T-helper 2 cell treated with Interferon-gamma antibody and Interleukin-4, amounts not matched to agents 5 μg/mL and 100 μg/mL, for 36 hours (primary cell): Measurements from ENCODE around the gene ZNF462.

Experiments
- DNase-seq: peaks from one replicate; pipeline ENCODE4 v3.0.0; 2021; ENCODE audit warnings: low spot score
- H3K27ac Mint-ChIP-seq: one replicate; pipeline ENCODE4 v1.8.0; 2021; ENCODE audit warnings: mild to moderate bottlenecking, mixed read lengths
- H3K27me3 Mint-ChIP-seq: one replicate; pipeline ENCODE4 v1.8.0; 2021; ENCODE audit warnings: low read depth, mixed read lengths
- H3K36me3 Mint-ChIP-seq: one replicate; pipeline ENCODE4 v1.8.0; 2021; ENCODE audit warnings: low read depth, mixed read lengths
- H3K4me1 Mint-ChIP-seq: one replicate; pipeline ENCODE4 v1.8.0; 2021; ENCODE audit warnings: low read depth, mixed read lengths
- H3K4me3 Mint-ChIP-seq: one replicate; pipeline ENCODE4 v1.8.0; 2022; ENCODE audit warnings: mild to moderate bottlenecking, moderate library complexity, mixed read lengths
- H3K9me3 Mint-ChIP-seq: one replicate; pipeline ENCODE4 v1.8.0; 2021; ENCODE audit warnings: mixed read lengths

The ZNF462 gene

GRCh38 chr9:106960258-106960657 lies 97.3 kb downstream of the ZNF462 start:
- Mint-ChIP-seq H3K4me3 (no peak overlapping the region), H3K27me3 (peaks cover 3% of the 10 kb centered on the region), H3K27ac (no peak overlapping the region), H3K36me3 (no peaks in the 10 kb centered on the region), H3K4me1 (peaks cover 11% of the 10 kb centered on the region), H3K9me3 (no peaks in the 10 kb centered on the region)
- no peak for DNase-seq

GRCh38 chr9:106961623-106962022 lies 98.7 kb downstream of the ZNF462 start:
- no peaks in the 10 kb centered on the region for H3K9me3 Mint-ChIP-seq
- no peak overlapping the region for H3K27ac Mint-ChIP-seq
- DNase-seq, result no peak
- peaks cover 3% of the 10 kb centered on the region for H3K27me3 Mint-ChIP-seq
- H3K4me1 Mint-ChIP-seq, result peaks cover 11% of the 10 kb centered on the region
- H3K4me3 Mint-ChIP-seq, result no peak overlapping the region
- no peaks in the 10 kb centered on the region for H3K36me3 Mint-ChIP-seq

- H3K9me3 Mint-ChIP-seq, result no peaks in the 10 kb centered on the region
Measured at GRCh38 chr9:106962122-106962521, 99.2 kb downstream of the ZNF462 start.

GRCh38 chr9:106962615-106963363 lies 99.8 kb downstream of the ZNF462 start:
- Mint-ChIP-seq H3K27me3 (peaks cover 3% of the 10 kb centered on the region), H3K4me3 (no peak overlapping the region), H3K9me3 (no peaks in the 10 kb centered on the region), H3K36me3 (no peaks in the 10 kb centered on the region), H3K4me1 (peaks cover 11% of the 10 kb centered on the region), H3K27ac (no peak overlapping the region)
- DNase-seq, result no peak

More at GRCh38 chr9:106962122-106962521, 99.2 kb downstream of the ZNF462 start:
- Mint-ChIP-seq H3K4me3 (no peak overlapping the region), H3K36me3 (no peaks in the 10 kb centered on the region), H3K4me1 (peaks cover 11% of the 10 kb centered on the region), H3K27ac (no peak overlapping the region), H3K27me3 (peaks cover 3% of the 10 kb centered on the region)
- DNase-seq, result no peak

- no peak for DNase-seq
- no peak overlapping the region for H3K27ac Mint-ChIP-seq
- H3K36me3 Mint-ChIP-seq, result no peaks in the 10 kb centered on the region
- peaks cover 3% of the 10 kb centered on the region for H3K27me3 Mint-ChIP-seq
- no peak overlapping the region for H3K4me3 Mint-ChIP-seq
- H3K9me3 Mint-ChIP-seq, result no peaks in the 10 kb centered on the region
- H3K4me1 Mint-ChIP-seq, result peaks cover 11% of the 10 kb centered on the region
Measured at GRCh38 chr9:106963684-106964083, 100.7 kb downstream of the ZNF462 start.

- Mint-ChIP-seq H3K36me3 (no peaks in the 10 kb centered on the region), H3K27ac (no peak overlapping the region), H3K4me3 (no peak overlapping the region), H3K4me1 (peaks cover 11% of the 10 kb centered on the region), H3K27me3 (peaks cover 3% of the 10 kb centered on the region), H3K9me3 (no peaks in the 10 kb centered on the region)
- no peak for DNase-seq
Measured at GRCh38 chr9:106964329-106964728, 101.4 kb downstream of the ZNF462 start.

GRCh38 chr9:106964822-106965525 lies 102.0 kb downstream of the ZNF462 start:
- Mint-ChIP-seq H3K4me1 (peaks cover 11% of the 10 kb centered on the region), H3K27me3 (peaks cover 3% of the 10 kb centered on the region), H3K36me3 (no peaks in the 10 kb centered on the region), H3K9me3 (no peaks in the 10 kb centered on the region), H3K4me3 (no peak overlapping the region), H3K27ac (no peak overlapping the region)
- no peak for DNase-seq

GRCh38 chr9:106966481-106966880 lies 103.5 kb downstream of the ZNF462 start:
- Mint-ChIP-seq H3K9me3 (no peaks in the 10 kb centered on the region), H3K4me3 (no peak overlapping the region), H3K4me1 (peaks cover 11% of the 10 kb centered on the region), H3K36me3 (no peaks in the 10 kb centered on the region), H3K27ac (no peak overlapping the region), H3K27me3 (peaks cover 3% of the 10 kb centered on the region)
- no peak for DNase-seq

- no peaks in the 10 kb centered on the region for H3K9me3 Mint-ChIP-seq
- DNase-seq, result no peak
- peaks cover 4% of the 10 kb centered on the region for H3K4me1 Mint-ChIP-seq
- H3K4me3 Mint-ChIP-seq, result no peak overlapping the region
- H3K27ac Mint-ChIP-seq, result no peak overlapping the region
- no peaks in the 10 kb centered on the region for H3K27me3 Mint-ChIP-seq
- H3K36me3 Mint-ChIP-seq, result no peaks in the 10 kb centered on the region
Measured at GRCh38 chr9:106969696-106970095, 106.7 kb downstream of the ZNF462 start.

GRCh38 chr9:106970219-106970975 lies 107.4 kb downstream of the ZNF462 start:
- Mint-ChIP-seq H3K4me1 (no peaks in the 10 kb centered on the region), H3K27ac (no peak overlapping the region), H3K9me3 (no peaks in the 10 kb centered on the region), H3K27me3 (no peaks in the 10 kb centered on the region), H3K36me3 (no peaks in the 10 kb centered on the region), H3K4me3 (no peak overlapping the region)
- no peak for DNase-seq

GRCh38 chr9:106970976-106971457 lies 108.1 kb downstream of the ZNF462 start:
- no peaks in the 10 kb centered on the region for H3K9me3 Mint-ChIP-seq
- H3K4me1 Mint-ChIP-seq, result no peaks in the 10 kb centered on the region
- H3K4me3 Mint-ChIP-seq, result no peak overlapping the region
- DNase-seq, result no peak
- H3K27ac Mint-ChIP-seq, result no peak overlapping the region
- no peaks in the 10 kb centered on the region for H3K27me3 Mint-ChIP-seq
- H3K36me3 Mint-ChIP-seq, result no peaks in the 10 kb centered on the region

- no peaks in the 10 kb centered on the region for H3K36me3 Mint-ChIP-seq
- H3K27ac Mint-ChIP-seq, result no peak overlapping the region
- no peak overlapping the region for H3K4me3 Mint-ChIP-seq
- no peak for DNase-seq
- H3K27me3 Mint-ChIP-seq, result no peaks in the 10 kb centered on the region
- H3K9me3 Mint-ChIP-seq, result no peaks in the 10 kb centered on the region
- H3K4me1 Mint-ChIP-seq, result no peaks in the 10 kb centered on the region
Measured at GRCh38 chr9:106972082-106972481, 109.1 kb downstream of the ZNF462 start.

- Mint-ChIP-seq H3K9me3 (no peaks in the 10 kb centered on the region), H3K36me3 (no peaks in the 10 kb centered on the region)
- no peak for DNase-seq
Measured at GRCh38 chr9:106974341-106974740, 111.4 kb downstream of the ZNF462 start.

GRCh38 chr9:106976772-106977171 lies 113.8 kb downstream of the ZNF462 start:
- no peaks in the 10 kb centered on the region for H3K27me3 Mint-ChIP-seq
- H3K36me3 Mint-ChIP-seq, result no peaks in the 10 kb centered on the region
- H3K9me3 Mint-ChIP-seq, result no peaks in the 10 kb centered on the region
- no peaks in the 10 kb centered on the region for H3K4me1 Mint-ChIP-seq
- no peak overlapping the region for H3K27ac Mint-ChIP-seq
- no peak for DNase-seq
- H3K4me3 Mint-ChIP-seq, result no peak overlapping the region

More at GRCh38 chr9:106974341-106974740, 111.4 kb downstream of the ZNF462 start:
- no peak overlapping the region for H3K27ac Mint-ChIP-seq
- H3K4me1 Mint-ChIP-seq, result no peaks in the 10 kb centered on the region
- H3K4me3 Mint-ChIP-seq, result no peak overlapping the region
- no peaks in the 10 kb centered on the region for H3K27me3 Mint-ChIP-seq
